ENCODE data around the gene ZEB2.

- TF ChIP-seq CTCF (IDR thresholded peaks at IDR 0.05) (no peak), POLR2A (IDR thresholded peaks at IDR 0.05) (no peak), EP300 (IDR thresholded peaks at IDR 0.05) (no peak)
Measured at GRCh38 chr2:144509001-144509878, 10.7 kb downstream of the ZEB2 start.

Data from stomach (tissue), 4 donors.